Measurements from ENCODE around the gene PXDN.
A peak's percentile ranks its signal among the peaks of the same experiment; 100 is the strongest.
"Not testable (repeated sequence)": the region's sequence is repeated elsewhere in the genome, so short reads cannot be mapped to it uniquely, and the experiment has no call there.

The PXDN gene

GRCh38 chr2:1740716-1741589, 3.4 kb downstream of the PXDN start:
- no peak for DNase-seq (ENCODE audit: low read depth)

- no peak for DNase-seq (ENCODE audit: low read depth)
These were observed 4.2 kb downstream of the PXDN start for GRCh38 chr2:1739961-1740715.

- DNase-seq (ENCODE audit: low read depth): no peak
These were observed 4.9 kb downstream of the PXDN start for GRCh38 chr2:1739322-1739957.

- DNase-seq (ENCODE audit: low read depth): no peak
These were observed 5.5 kb downstream of the PXDN start for GRCh38 chr2:1738646-1739302.

- DNase-seq (ENCODE audit: low read depth): no peak
These were observed 6.2 kb downstream of the PXDN start for GRCh38 chr2:1738163-1738562.

- DNase-seq (ENCODE audit: low read depth): peak; percentile 72
These were observed 7.3 kb downstream of the PXDN start for GRCh38 chr2:1736997-1737480.

GRCh38 chr2:1736045-1736444, 8.3 kb downstream of the PXDN start:
- no peak for DNase-seq (ENCODE audit: low read depth)

GRCh38 chr2:1733298-1733697, 11.0 kb downstream of the PXDN start:
- not testable (repeated sequence) for DNase-seq (ENCODE audit: low read depth)

GRCh38 chr2:1731963-1732768, 12.1 kb downstream of the PXDN start:
- peak; percentile 73 for DNase-seq (ENCODE audit: low read depth)

- DNase-seq (ENCODE audit: low read depth): no peak
These were observed 12.8 kb downstream of the PXDN start for GRCh38 chr2:1731447-1731962.

GRCh38 chr2:1730015-1730927, 14.0 kb downstream of the PXDN start:
- no peak for DNase-seq (ENCODE audit: low read depth)

GRCh38 chr2:1729242-1729641, 15.1 kb downstream of the PXDN start:
- DNase-seq (ENCODE audit: low read depth): no peak

- no peak for DNase-seq (ENCODE audit: low read depth)
These were observed 15.5 kb downstream of the PXDN start for GRCh38 chr2:1728821-1729220.

GRCh38 chr2:1727796-1728474, 16.4 kb downstream of the PXDN start:
- DNase-seq (ENCODE audit: low read depth): no peak

- no peak for DNase-seq (ENCODE audit: low read depth)
These were observed 17.1 kb downstream of the PXDN start for GRCh38 chr2:1727101-1727771.

- DNase-seq (ENCODE audit: low read depth): no peak
These were observed 17.8 kb downstream of the PXDN start for GRCh38 chr2:1726558-1726957.

GRCh38 chr2:1724351-1724750, 20.0 kb downstream of the PXDN start:
- not testable (repeated sequence) for DNase-seq (ENCODE audit: low read depth)

GRCh38 chr2:1723397-1724042, 20.8 kb downstream of the PXDN start:
- no peak for DNase-seq (ENCODE audit: low read depth)

Measured in non-pigmented ciliary epithelial cell (primary cell).